KOPT-K1 (cell line): Measurements from ENCODE around the gene RFC1.
"Not testable (repeated sequence)": the region's sequence is repeated elsewhere in the genome, so short reads cannot be mapped to it uniquely, and the experiment has no call there.

Experiments used
- H3K27ac ChIP-seq: fragments of 200-600 bp; sonication (generic); 2 replicates; pipeline ENCODE4 v1.5.1; 2016; ENCODE audit warnings: antibody characterized with exemption, mild to moderate bottlenecking, low read depth, low read length; ENCODE audit not compliant: poor library complexity, severe bottlenecking
- H3K36me3 ChIP-seq: fragments of 200-600 bp; sonication (generic); 2 replicates; pipeline ENCODE4 v1.5.1; 2017; ENCODE audit warnings: antibody characterized with exemption, mild to moderate bottlenecking, low read length, moderate library complexity; ENCODE audit not compliant: insufficient read depth
- H3K9me3 ChIP-seq: fragments of 200-600 bp; sonication (generic); 2 replicates; pipeline ENCODE4 v1.5.1; 2017; ENCODE audit warnings: antibody characterized with exemption, low read length, mild to moderate bottlenecking; ENCODE audit not compliant: insufficient read depth, poor library complexity, severe bottlenecking

The RFC1 gene

GRCh38 chr4:39365830-39366771, at the start of gene RFC1:
RFC1 (minus strand) TSS chr4:39366362; CDS start chr4:39366241, 121 bp downstream.
- Histone ChIP-seq H3K36me3 (peaks cover 10% of the 10 kb centered on the region), H3K27ac (peak within 1 kb of the TSS; percentile 89), H3K9me3 (peaks cover 11% of the 10 kb centered on the region)

GRCh38 chr4:39415678-39416283, 49.6 kb upstream of the RFC1 start:
- Histone ChIP-seq H3K36me3 (no peaks in the 10 kb centered on the region), H3K9me3 (no peaks in the 10 kb centered on the region), H3K27ac (no peak overlapping the region)

- H3K9me3 ChIP-seq, H3K27ac ChIP-seq, H3K36me3 ChIP-seq: not testable (repeated sequence)
These were observed 45.4 kb upstream of the RFC1 start for GRCh38 chr4:39411561-39411960.

GRCh38 chr4:39410415-39410814, 44.3 kb upstream of the RFC1 start:
- no peak overlapping the region for H3K27ac ChIP-seq
- no peaks in the 10 kb centered on the region for H3K36me3 ChIP-seq
- H3K9me3 ChIP-seq = no peaks in the 10 kb centered on the region

GRCh38 chr4:39407584-39407885, 41.4 kb upstream of the RFC1 start:
- H3K27ac ChIP-seq = no peak overlapping the region
- H3K36me3 ChIP-seq = no peaks in the 10 kb centered on the region
- H3K9me3 ChIP-seq = no peaks in the 10 kb centered on the region

- Histone ChIP-seq H3K27ac (no peak within 1 kb of the TSS), H3K36me3 (no peaks in the 10 kb centered on the region), H3K9me3 (no peaks in the 10 kb centered on the region)
These were observed 40.8 kb upstream of the RFC1 start, which contains the start of gene KLB for GRCh38 chr4:39406763-39407583. KLB (plus strand) TSS chr4:39406930; CDS start chr4:39406950, 20 bp downstream.

- H3K27ac ChIP-seq, H3K9me3 ChIP-seq, H3K36me3 ChIP-seq: not testable (repeated sequence)
These were observed 35.5 kb upstream of the RFC1 start for GRCh38 chr4:39401640-39402039.

- no peaks in the 10 kb centered on the region for H3K36me3 ChIP-seq
- H3K9me3 ChIP-seq = no peaks in the 10 kb centered on the region
- H3K27ac ChIP-seq = no peak overlapping the region
These were observed 28.5 kb upstream of the RFC1 start for GRCh38 chr4:39394706-39395105.

GRCh38 chr4:39390603-39391002, 24.4 kb upstream of the RFC1 start:
- no peak overlapping the region for H3K27ac ChIP-seq

GRCh38 chr4:39384563-39384962, 18.4 kb upstream of the RFC1 start:
- no peaks in the 10 kb centered on the region for H3K36me3 ChIP-seq

More at GRCh38 chr4:39390603-39391002, 24.4 kb upstream of the RFC1 start:
- no peaks in the 10 kb centered on the region for H3K9me3 ChIP-seq
- H3K36me3 ChIP-seq = no peaks in the 10 kb centered on the region

GRCh38 chr4:39383690-39384089, 17.5 kb upstream of the RFC1 start:
- peaks cover 6% of the 10 kb centered on the region for H3K9me3 ChIP-seq
- no peaks in the 10 kb centered on the region for H3K36me3 ChIP-seq
- no peak overlapping the region for H3K27ac ChIP-seq

More at GRCh38 chr4:39384563-39384962, 18.4 kb upstream of the RFC1 start:
- Histone ChIP-seq H3K27ac (no peak overlapping the region), H3K9me3 (no peaks in the 10 kb centered on the region)

- H3K27ac ChIP-seq = no peak overlapping the region
- H3K36me3 ChIP-seq = no peaks in the 10 kb centered on the region
- peaks cover 29% of the 10 kb centered on the region for H3K9me3 ChIP-seq
These were observed 9.3 kb upstream of the RFC1 start for GRCh38 chr4:39375478-39375877.

GRCh38 chr4:39371209-39371608, 5.0 kb upstream of the RFC1 start:
- peaks cover 24% of the 10 kb centered on the region for H3K9me3 ChIP-seq
- not testable (repeated sequence) for H3K36me3 ChIP-seq, H3K27ac ChIP-seq

GRCh38 chr4:39369301-39369700, 3.1 kb upstream of the RFC1 start:
- no peaks in the 10 kb centered on the region for H3K36me3 ChIP-seq
- H3K27ac ChIP-seq = no peak overlapping the region
- H3K9me3 ChIP-seq = peaks cover 24% of the 10 kb centered on the region

GRCh38 chr4:39367166-39367565, 1.0 kb upstream of the RFC1 start:
- H3K36me3 ChIP-seq = peaks cover 9% of the 10 kb centered on the region
- H3K9me3 ChIP-seq = peaks cover 21% of the 10 kb centered on the region
- H3K27ac ChIP-seq = no peak overlapping the region
